K562 (cell line): ENCODE measurements around the gene RAB31. TPM values are rescaled to one million over a fixed set of nuclear protein-coding genes. Genes with fewer than 3 reads are reported as not detected.

Experiments used
- ATAC-seq: fragments of 200-7000 bp; cut with Tn5 transposase; 3 replicates; pipeline ENCODE4 v1.9.1; 2020; ENCODE audit warnings: moderate library complexity
- BruUV-seq: library from RNA; stranded (reverse); fragments of 400-500 nt; replicated peaks from 2 replicates; lab custom pipeline; 2021; lab: Mats Ljungman, UMichigan
- CTCF ChIA-PET: fragments of 300-600 bp; formaldehyde crosslinking; extraction: SDS; loops from one replicate; lab custom pipeline; 2021; ENCODE audit warnings: low intra/inter-chr PET ratio; lab: Yijun Ruan, JAX
- POLR2A ChIA-PET: fragments of 300-600, 350-650 bp; sonication (Branson Sonifier 250); formaldehyde crosslinking; extraction: SDS; loops from one replicate; lab custom pipeline; 2021; ENCODE audit warnings: antibody characterized with exemption, inconsistent platforms; lab: Yijun Ruan, JAX
- DNase-seq, 4 experiments: peaks; one replicate each; pipeline versions ENCODE4 v3.0.0 to v3.0.0-alpha.2; 2011 to 2018; ENCODE audit warnings: low spot score in 3 of 4, mixed read lengths in 3 of 4; ENCODE audit errors: extremely low read depth in 1 of 4
- FAIRE-seq: peaks from 2 replicates; lab custom pipeline; 2011; peaks lifted over from hg19 to GRCh38; lab: Jason Lieb, UNC
- H2AFZ ChIP-seq: 2 replicates; pipeline ENCODE4 v1.6.0; 2011; ENCODE audit warnings: low read depth, low read length, control low read depth, inconsistent platforms
- H3K27ac ChIP-seq: fragments of 200-600 bp; 3 replicates; pipeline ENCODE4 v1.8.0; 2011; ENCODE audit warnings: low read depth, mild to moderate bottlenecking, control low read depth, inconsistent platforms, low read length, moderate library complexity, mixed read lengths; ENCODE audit errors: extremely low read depth
- H3K27me3 ChIP-seq, 2 experiments: fragments of 300-600 bp in 1 of 2; 2 replicates in 1 of 2; 3 replicates in 1 of 2; pipeline versions ENCODE4 v1.6.0 to v1.8.0; 2011; ENCODE audit warnings: inconsistent platforms in 2 of 2, low read length in 2 of 2, mild to moderate bottlenecking in 1 of 2, mixed read lengths in 1 of 2, moderate library complexity in 1 of 2; ENCODE audit not compliant: control insufficient read depth in 2 of 2, insufficient read depth in 2 of 2
- H3K36me3 ChIP-seq: fragments of 300-600 bp; 3 replicates; pipeline ENCODE4 v1.8.0; 2011; ENCODE audit warnings: mild to moderate bottlenecking, low read length, inconsistent platforms; ENCODE audit not compliant: control insufficient read depth, insufficient read depth
- H3K4me1 ChIP-seq, 2 experiments: fragments of 200-600 bp in 1 of 2; replicated peaks in 1 of 2; 2 replicates in 1 of 2; 3 replicates in 1 of 2; pipeline versions ENCODE4 v1.5.1 to v1.8.0; 2011; ENCODE audit warnings: inconsistent platforms in 2 of 2, low read length in 2 of 2, mild to moderate bottlenecking in 1 of 2, mixed read lengths in 1 of 2, moderate library complexity in 1 of 2; ENCODE audit not compliant: control insufficient read depth in 2 of 2, insufficient read depth in 2 of 2
- H3K4me2 ChIP-seq: 2 replicates; pipeline ENCODE4 v1.6.1; 2011; ENCODE audit warnings: low read length, control low read depth, inconsistent platforms, mixed read lengths; ENCODE audit not compliant: insufficient read depth
- H3K4me3 ChIP-seq: fragments of 200-600 bp; sonication (generic), shearing (Covaris generic); 2 replicates; pipeline ENCODE4 v1.5.1; 2016; ENCODE audit warnings: control low read depth, inconsistent platforms
- H3K79me2 ChIP-seq: fragments of 200-600 bp; 3 replicates; pipeline ENCODE4 v1.8.0; 2011; ENCODE audit warnings: low read length, inconsistent platforms; ENCODE audit not compliant: control insufficient read depth, insufficient read depth
- H3K9ac ChIP-seq, 2 experiments: 2 replicates each; pipeline versions ENCODE4 v1.6.0 to v1.6.1; 2011; ENCODE audit warnings: low read depth in 2 of 2, low read length in 2 of 2, control low read depth in 1 of 2, inconsistent platforms in 1 of 2, mild to moderate bottlenecking in 1 of 2, mixed read lengths in 1 of 2; ENCODE audit not compliant: insufficient read depth in 1 of 2
- H3K9me1 ChIP-seq: one replicate; pipeline ENCODE4 v1.6.0; 2011; ENCODE audit warnings: inconsistent platforms, mild to moderate bottlenecking, low read length, moderate library complexity; ENCODE audit not compliant: control insufficient read depth, insufficient read depth
- H3K9me3 ChIP-seq: replicated peaks from 2 replicates; pipeline ENCODE4 v1.5.1; 2011; ENCODE audit warnings: low read depth, low read length, inconsistent platforms; ENCODE audit not compliant: control insufficient read depth, insufficient read depth
- H4K20me1 ChIP-seq: replicated peaks from 2 replicates; pipeline ENCODE4 v1.6.1; 2011; ENCODE audit warnings: low read length, inconsistent platforms, mixed read lengths; ENCODE audit not compliant: control insufficient read depth, insufficient read depth
- ATF1 ChIP-seq, 2 experiments: fragments of 450-650 bp in 1 of 2; IDR thresholded peaks; 2 replicates each; pipeline ENCODE4 v1.6.1; 2016; ENCODE audit warnings: missing compliant biosample characterization in 1 of 2, missing genetic modification characterization in 1 of 2
- EHMT2 ChIP-seq: fragments of 450-650 bp; IDR thresholded peaks from 2 replicates; pipeline ENCODE4 v1.6.1; 2018; ENCODE audit warnings: antibody characterized with exemption
- HDAC8 ChIP-seq: fragments of 450-650 bp; IDR thresholded peaks from 2 replicates; pipeline ENCODE4 v1.6.1; 2016; ENCODE audit warnings: mild to moderate bottlenecking, missing genetic modification characterization, moderate library complexity, missing compliant biosample characterization
- MEIS2 ChIP-seq: fragments of 450-650 bp; IDR thresholded peaks from 2 replicates; pipeline ENCODE4 v1.6.1; 2014; ENCODE audit warnings: mild to moderate bottlenecking; ENCODE audit not compliant: partially characterized antibody
- TEAD1 ChIP-seq, 2 experiments: fragments of 450-650 bp in 1 of 2; sonication (generic) in 1 of 2; formaldehyde crosslinking; IDR thresholded peaks; 2 replicates each; pipeline versions ENCODE4 v1.4.0 to v1.8.0; 2020 to 2022; ENCODE audit warnings: mild to moderate bottlenecking in 2 of 2, missing genetic modification reagents in 1 of 2
- TRIM24 ChIP-seq, 2 experiments: fragments of 450-650 bp; IDR thresholded peaks; 2 replicates each; pipeline ENCODE4 v1.6.1; 2016
- ZNF79 ChIP-seq: fragments of 250-450 bp; sonication (Bioruptor Pico); IDR thresholded peaks from 2 replicates; pipeline ENCODE4 v1.4.0; 2020; ENCODE audit warnings: low read depth, mild to moderate bottlenecking, moderate library complexity
- WGBS: fragments of 100-300 bp; shearing (Covaris generic); methylation state at CpG from one replicate; pipeline ENCODE4 v1.1.6; 2016; ENCODE audit warnings: low coverage, mixed read lengths; ENCODE audit not compliant: insufficient coverage; ENCODE audit errors: missing lambda C conversion rate; 5-methylcytosine and 5-hydroxymethylcytosine counted together
- in situ Hi-C: fragments of 300-500 bp; cut with MboI; formaldehyde crosslinking; loops from 4 replicates; pipeline ENCODE4 v1.15.0; 2018; ENCODE audit warnings: inconsistent platforms, mixed read lengths
- intact Hi-C: fragments of 100-400 bp; cut with micrococcal nuclease; formaldehyde crosslinking; loops from 2 replicates; pipeline ENCODE4 v1.14.2; 2022
- polyA plus RNA-seq, 8 experiments: library from polyadenylated mRNA; depleted of rRNA in 4 of 8; stranded (reverse) in 5 of 8; unstranded in 3 of 8; fragments of >200 nt; fragmentation: Nextera tagmentation in 2 of 8; fragmentation: Illumina TruSeq in 1 of 8; extraction: Ambion mirVana in 2 of 8; extraction: Trizol in 1 of 8; gene quantifications; 2 replicates each; pipeline versions ENCODE4 v1.2.1 to v1.2.3, GENCODE V29; 2011 to 2014; ENCODE audit warnings: inconsistent platforms in 1 of 8, missing spikeins in 1 of 8
- total RNA-seq, 7 experiments: library from RNA; depleted of rRNA in 6 of 7; stranded (reverse); fragments of >200 nt in 6 of 7; fragmentation: Illumina TruSeq in 2 of 7; extraction: Trizol in 2 of 7; gene quantifications; 2 replicates each; pipeline versions ENCODE4 v1.2.1 to v1.2.3, GENCODE V29; 2011 to 2021; ENCODE audit warnings: low replicate concordance in 1 of 7
- TF ChIP-seq, protein P1 (sequence below): fragments of 250-450 bp; sonication (Bioruptor Pico); IDR thresholded peaks from 2 replicates; pipeline ENCODE4 v1.9.0; 2021; ENCODE audit warnings: mild to moderate bottlenecking, inconsistent platforms
- TF ChIP-seq, protein P2 (sequence below), 2 experiments: fragments of 250-450 bp in 1 of 2; fragments of 450-650 bp in 1 of 2; sonication (Bioruptor Pico) in 1 of 2; IDR thresholded peaks; 2 replicates each; pipeline versions ENCODE4 v1.6.1 to v1.8.0; 2016 to 2021; ENCODE audit warnings: mild to moderate bottlenecking in 2 of 2, moderate library complexity in 2 of 2, missing compliant biosample characterization in 1 of 2, missing genetic modification characterization in 1 of 2
- TF ChIP-seq, protein P3 (sequence below), 2 experiments: fragments of 450-650 bp in 1 of 2; sonication (generic) in 1 of 2; formaldehyde crosslinking in 1 of 2; IDR thresholded peaks in 1 of 2; conservative IDR thresholded peaks in 1 of 2; 2 replicates each; pipeline versions ENCODE4 v1.6.1 to v1.8.1; 2016 to 2023; ENCODE audit warnings: mild to moderate bottlenecking in 2 of 2, moderate library complexity in 2 of 2, inconsistent platforms in 1 of 2, missing genetic modification reagents in 1 of 2
- TF ChIP-seq, protein P4 (sequence below): fragments of 450-650 bp; IDR thresholded peaks from 2 replicates; pipeline ENCODE4 v1.6.1; 2016
- TF ChIP-seq, protein P5 (sequence below), 2 experiments: IDR thresholded peaks in 1 of 2; conservative IDR thresholded peaks in 1 of 2; 2 replicates each; pipeline ENCODE4 v1.6.1; 2016; ENCODE audit warnings: low read depth in 2 of 2, mild to moderate bottlenecking in 1 of 2, missing compliant biosample characterization in 1 of 2, missing genetic modification characterization in 1 of 2, moderate library complexity in 1 of 2

The RAB31 gene
- total and polyA plus RNA-seq, 9 of the 15 experiments (the other 6 are each of a cell fraction or from before 2014, with no cell fraction given): 20.7 to 70.4 (median 41.3) TPM

GRCh38 chr18:9907867-9908266 lies 199.8 kb downstream of the RAB31 start:
- no TSS peak for BruUV-seq
- no peaks in the 10 kb centered on the region for H4K20me1 ChIP-seq
- peaks cover 6 to 38% of the 10 kb centered on the region in 2 experiments for H3K4me1 ChIP-seq
- FAIRE-seq: no peak
- H3K4me3 ChIP-seq: no peak overlapping the region
- DNase-seq: no peak
- H3K27ac ChIP-seq: no peak overlapping the region
- TF ChIP-seq ATF1 (CRISPR knock-in tag; IDR thresholded peaks at IDR 0.05): no peak
- 0 out of 2 replicates have a peak, but pooled peaks have one; percentile 17 for TF ChIP-seq ATF1 (tag; IDR thresholded peaks at IDR 0.05)
- TF ChIP-seq HDAC8 (tag): no peak
- TF ChIP-seq, protein P1, sequence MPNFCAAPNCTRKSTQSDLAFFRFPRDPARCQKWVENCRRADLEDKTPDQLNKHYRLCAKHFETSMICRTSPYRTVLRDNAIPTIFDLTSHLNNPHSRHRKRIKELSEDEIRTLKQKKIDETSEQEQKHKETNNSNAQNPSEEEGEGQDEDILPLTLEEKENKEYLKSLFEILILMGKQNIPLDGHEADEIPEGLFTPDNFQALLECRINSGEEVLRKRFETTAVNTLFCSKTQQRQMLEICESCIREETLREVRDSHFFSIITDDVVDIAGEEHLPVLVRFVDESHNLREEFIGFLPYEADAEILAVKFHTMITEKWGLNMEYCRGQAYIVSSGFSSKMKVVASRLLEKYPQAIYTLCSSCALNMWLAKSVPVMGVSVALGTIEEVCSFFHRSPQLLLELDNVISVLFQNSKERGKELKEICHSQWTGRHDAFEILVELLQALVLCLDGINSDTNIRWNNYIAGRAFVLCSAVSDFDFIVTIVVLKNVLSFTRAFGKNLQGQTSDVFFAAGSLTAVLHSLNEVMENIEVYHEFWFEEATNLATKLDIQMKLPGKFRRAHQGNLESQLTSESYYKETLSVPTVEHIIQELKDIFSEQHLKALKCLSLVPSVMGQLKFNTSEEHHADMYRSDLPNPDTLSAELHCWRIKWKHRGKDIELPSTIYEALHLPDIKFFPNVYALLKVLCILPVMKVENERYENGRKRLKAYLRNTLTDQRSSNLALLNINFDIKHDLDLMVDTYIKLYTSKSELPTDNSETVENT: no peak
- TF ChIP-seq, protein P2, sequence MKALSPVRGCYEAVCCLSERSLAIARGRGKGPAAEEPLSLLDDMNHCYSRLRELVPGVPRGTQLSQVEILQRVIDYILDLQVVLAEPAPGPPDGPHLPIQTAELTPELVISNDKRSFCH (CRISPR knock-in tag; IDR thresholded peaks at IDR 0.05): no peak
- TF ChIP-seq, protein P2 (tag; IDR thresholded peaks at IDR 0.05): 0 out of 2 replicates have a peak, but pooled peaks have one; percentile 18
- 0 out of 4 replicates have a peak, but pooled peaks of 1 of the 2 experiments have one; percentile 20 for TF ChIP-seq TEAD1 (CRISPR knock-in tag; IDR thresholded peaks at IDR 0.05)
- no peak for TF ChIP-seq ZNF79
- TF ChIP-seq EHMT2: no peak
- TF ChIP-seq, protein P3, sequence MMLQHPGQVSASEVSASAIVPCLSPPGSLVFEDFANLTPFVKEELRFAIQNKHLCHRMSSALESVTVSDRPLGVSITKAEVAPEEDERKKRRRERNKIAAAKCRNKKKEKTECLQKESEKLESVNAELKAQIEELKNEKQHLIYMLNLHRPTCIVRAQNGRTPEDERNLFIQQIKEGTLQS (IDR thresholded peaks at IDR 0.05): 0 out of 2 replicates have a peak, but pooled peaks have one; percentile 16
- TF ChIP-seq, protein P3 (CRISPR knock-in tag; conservative IDR thresholded peaks at IDR 0.05): no peak
- TF ChIP-seq MEIS2: peak; percentile 89
- TF ChIP-seq, protein P4, sequence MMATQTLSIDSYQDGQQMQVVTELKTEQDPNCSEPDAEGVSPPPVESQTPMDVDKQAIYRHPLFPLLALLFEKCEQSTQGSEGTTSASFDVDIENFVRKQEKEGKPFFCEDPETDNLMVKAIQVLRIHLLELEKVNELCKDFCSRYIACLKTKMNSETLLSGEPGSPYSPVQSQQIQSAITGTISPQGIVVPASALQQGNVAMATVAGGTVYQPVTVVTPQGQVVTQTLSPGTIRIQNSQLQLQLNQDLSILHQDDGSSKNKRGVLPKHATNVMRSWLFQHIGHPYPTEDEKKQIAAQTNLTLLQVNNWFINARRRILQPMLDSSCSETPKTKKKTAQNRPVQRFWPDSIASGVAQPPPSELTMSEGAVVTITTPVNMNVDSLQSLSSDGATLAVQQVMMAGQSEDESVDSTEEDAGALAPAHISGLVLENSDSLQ: peak; percentile 77
- no peak for TF ChIP-seq TRIM24 (IDR thresholded peaks at IDR 0.05)
- TF ChIP-seq, protein P5, sequence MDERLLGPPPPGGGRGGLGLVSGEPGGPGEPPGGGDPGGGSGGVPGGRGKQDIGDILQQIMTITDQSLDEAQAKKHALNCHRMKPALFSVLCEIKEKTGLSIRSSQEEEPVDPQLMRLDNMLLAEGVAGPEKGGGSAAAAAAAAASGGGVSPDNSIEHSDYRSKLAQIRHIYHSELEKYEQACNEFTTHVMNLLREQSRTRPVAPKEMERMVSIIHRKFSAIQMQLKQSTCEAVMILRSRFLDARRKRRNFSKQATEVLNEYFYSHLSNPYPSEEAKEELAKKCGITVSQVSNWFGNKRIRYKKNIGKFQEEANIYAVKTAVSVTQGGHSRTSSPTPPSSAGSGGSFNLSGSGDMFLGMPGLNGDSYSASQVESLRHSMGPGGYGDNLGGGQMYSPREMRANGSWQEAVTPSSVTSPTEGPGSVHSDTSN (CRISPR knock-in tag; IDR thresholded peaks at IDR 0.05; ENCODE audit: low read depth): no peak
- TF ChIP-seq, protein P5 (tag; conservative IDR thresholded peaks at IDR 0.05; ENCODE audit: low read depth): peak; percentile 86
- in situ Hi-C loops: no loop called here
- peaks cover 6% of the 10 kb centered on the region for H3K9me3 ChIP-seq
- no peak overlapping the region for H3K4me2 ChIP-seq
- CTCF ChIA-PET: no interaction called here
- H3K36me3 ChIP-seq: no peaks in the 10 kb centered on the region
- peak overlapping the region; percentile 92; the same call in 1 of the 2 replicates for H2AFZ ChIP-seq
- WGBS: 54% methylated on average over 4 of the region's 4 CpGs
- POLR2A ChIA-PET: interaction anchor here (0.8 to 1.5 kb wide), 3 partner anchors 9 to 31 kb away, joined by 3 to 6 read pairs (median 3); no protein-coding TSS in a partner anchor
- 0 out of 3 replicates have a peak, but pooled peaks cover under 1% of the 10 kb centered on the region for H3K79me2 ChIP-seq
- no peak overlapping the region for H3K9ac ChIP-seq
- no peak for ATAC-seq
- intact Hi-C loops: no loop called here
- H3K9me1 ChIP-seq: no peaks in the 10 kb centered on the region
- no peaks in the 10 kb centered on the region for H3K27me3 ChIP-seq
